HepG2 (cell line): ENCODE results near the gene CCL7. TPM values are rescaled to one million over a fixed set of nuclear protein-coding genes. Genes with fewer than 3 reads are reported as not detected.

Source experiments
- ATAC-seq: fragments of 200-7000 bp; cut with Tn5 transposase; 3 replicates; pipeline ENCODE4 v1.9.1; 2020; ENCODE audit warnings: mild to moderate bottlenecking, moderate library complexity
- BruUV-seq: library from RNA; stranded (reverse); fragments of 400-500 nt; replicated peaks from 2 replicates; lab custom pipeline; 2021; lab: Mats Ljungman, UMichigan
- CTCF ChIA-PET: fragments of 300-600 bp; formaldehyde crosslinking; extraction: SDS; loops from one replicate; lab custom pipeline; 2021; ENCODE audit warnings: low total read pairs, inconsistent platforms, low intra/inter-chr PET ratio; lab: Yijun Ruan, JAX
- POLR2A ChIA-PET: fragments of 350-600 bp; sonication (Branson Sonifier 250); formaldehyde crosslinking; loops from one replicate; lab custom pipeline; 2020; ENCODE audit warnings: antibody characterized with exemption, inconsistent platforms; lab: Yijun Ruan, JAX
- DNase-seq: peaks from one replicate; pipeline ENCODE4 v3.0.0-alpha.2; 2015; ENCODE audit warnings: low spot score
- FAIRE-seq: peaks from 3 replicates; lab custom pipeline; 2011; peaks lifted over from hg19 to GRCh38; lab: Jason Lieb, UNC
- H2AFZ ChIP-seq: one replicate; pipeline ENCODE4 v1.6.1; 2011; ENCODE audit warnings: low read length, inconsistent platforms
- H3K27ac ChIP-seq: fragments of 300-600 bp; 3 replicates; pipeline ENCODE4 v1.8.0; 2011; ENCODE audit warnings: mixed run types, mild to moderate bottlenecking, mixed read lengths, low read length, inconsistent platforms; ENCODE audit not compliant: insufficient read depth; ENCODE audit errors: extremely low read length
- H3K27me3 ChIP-seq, 2 experiments: fragments of 200-600 bp in 1 of 2; 2 replicates in 1 of 2; 3 replicates in 1 of 2; pipeline versions ENCODE4 v1.6.0 to v1.8.0; 2011; ENCODE audit warnings: low read length in 2 of 2, mild to moderate bottlenecking in 2 of 2, moderate library complexity in 2 of 2, inconsistent platforms in 1 of 2; ENCODE audit not compliant: insufficient read depth in 2 of 2, control insufficient read depth in 1 of 2
- H3K36me3 ChIP-seq, 2 experiments: fragments of 200-600 bp in 1 of 2; replicated peaks in 1 of 2; 2 replicates in 1 of 2; 3 replicates in 1 of 2; pipeline versions ENCODE4 v1.5.1 to v1.8.0; 2011; ENCODE audit warnings: low read length in 2 of 2, inconsistent platforms in 1 of 2; ENCODE audit not compliant: insufficient read depth in 2 of 2, control insufficient read depth in 1 of 2
- H3K4me1 ChIP-seq: 2 replicates; pipeline ENCODE4 v1.5.1; 2012; ENCODE audit warnings: low read length, inconsistent platforms; ENCODE audit not compliant: insufficient read depth
- H3K4me2 ChIP-seq: 2 replicates; pipeline ENCODE4 v1.6.0; 2011; ENCODE audit warnings: low read depth, low read length, inconsistent platforms
- H3K4me3 ChIP-seq, 3 experiments: fragments of 200-600 bp in 1 of 3; sonication (generic), shearing (Covaris generic) in 1 of 3; replicated peaks in 1 of 3; 2 replicates each; pipeline ENCODE4 v1.5.1; 2011 to 2016; ENCODE audit warnings: low read length in 3 of 3, inconsistent platforms in 2 of 3, low read depth in 2 of 3, mild to moderate bottlenecking in 2 of 3, control low read depth in 1 of 3, mixed read lengths in 1 of 3; ENCODE audit not compliant: insufficient read depth in 1 of 3
- H3K79me2 ChIP-seq: one replicate; pipeline ENCODE4 v1.6.1; 2011; ENCODE audit warnings: low read length, inconsistent platforms; ENCODE audit not compliant: insufficient read depth
- H3K9ac ChIP-seq: 2 replicates; pipeline ENCODE4 v1.6.0; 2011; ENCODE audit warnings: mild to moderate bottlenecking, low read depth, low read length, inconsistent platforms; ENCODE audit not compliant: insufficient read depth
- H3K9me3 ChIP-seq: 2 replicates; pipeline ENCODE4 v1.5.1; 2012; ENCODE audit warnings: mild to moderate bottlenecking, low read length
- H4K20me1 ChIP-seq: 2 replicates; pipeline ENCODE4 v1.6.0; 2011; ENCODE audit warnings: inconsistent platforms, mild to moderate bottlenecking, low read length, moderate library complexity; ENCODE audit not compliant: insufficient read depth
- FOXO1 ChIP-seq: sonication (generic); formaldehyde crosslinking; IDR thresholded peaks from 2 replicates; pipeline ENCODE4 v1.4.0; 2020; ENCODE audit warnings: missing genetic modification reagents
- HNRNPUL1 ChIP-seq: fragments of 200-400 bp; formaldehyde crosslinking; IDR thresholded peaks from 2 replicates; pipeline ENCODE4 v1.6.1; 2017; ENCODE audit warnings: low read depth, mild to moderate bottlenecking, low read length, moderate library complexity
- MTF1 ChIP-seq: sonication (generic); formaldehyde crosslinking; IDR thresholded peaks from 2 replicates; pipeline ENCODE4 v1.5.0; 2020; ENCODE audit warnings: missing genetic modification reagents
- RAD21 ChIP-seq: fragments of 450-650 bp; formaldehyde crosslinking; IDR thresholded peaks from 2 replicates; pipeline ENCODE4 v1.5.0; 2020; ENCODE audit warnings: mild to moderate bottlenecking
- TCF7 ChIP-seq: sonication (generic); IDR thresholded peaks from 2 replicates; pipeline ENCODE4 v1.6.1; 2016; ENCODE audit warnings: antibody characterized with exemption, low read depth
- TMF1 ChIP-seq: sonication (generic); formaldehyde crosslinking; IDR thresholded peaks from 2 replicates; pipeline ENCODE4 v1.8.1; 2022; ENCODE audit warnings: low read depth, missing genetic modification reagents
- ZBED4 ChIP-seq: sonication (generic); formaldehyde crosslinking; IDR thresholded peaks from 2 replicates; pipeline ENCODE4 v1.4.0; 2020; ENCODE audit warnings: missing genetic modification reagents, borderline replicate concordance
- ZFP36L2 ChIP-seq: sonication (generic); formaldehyde crosslinking; IDR thresholded peaks from 2 replicates; pipeline ENCODE4 v1.4.0; 2020; ENCODE audit warnings: missing genetic modification reagents
- ZHX2 ChIP-seq, 2 experiments: sonication (generic) in 1 of 2; formaldehyde crosslinking in 1 of 2; IDR thresholded peaks; 2 replicates each; pipeline versions ENCODE4 v1.6.1 to v1.9.0; 2014 to 2022; ENCODE audit warnings: antibody characterized with exemption in 1 of 2, borderline replicate concordance in 1 of 2, inconsistent platforms in 1 of 2, low read depth in 1 of 2, missing genetic modification reagents in 1 of 2
- ZNF20 ChIP-seq: sonication (generic); formaldehyde crosslinking; IDR thresholded peaks from 2 replicates; pipeline ENCODE4 v1.4.0; 2020; ENCODE audit warnings: mild to moderate bottlenecking, moderate library complexity, missing genetic modification reagents
- ZNF207 ChIP-seq: fragments of 450-650 bp; IDR thresholded peaks from 2 replicates; pipeline ENCODE4 v1.6.1; 2016; ENCODE audit warnings: antibody characterized with exemption, borderline replicate concordance
- ZNF546 ChIP-seq: sonication (generic); formaldehyde crosslinking; conservative IDR thresholded peaks from 2 replicates; pipeline ENCODE4 v1.8.1; 2023; ENCODE audit warnings: mild to moderate bottlenecking, missing genetic modification reagents
- ZNF558 ChIP-seq: sonication (generic); formaldehyde crosslinking; IDR thresholded peaks from 2 replicates; pipeline ENCODE4 v1.9.0; 2022; ENCODE audit warnings: mild to moderate bottlenecking, missing genetic modification reagents, borderline replicate concordance
- ZNF879 ChIP-seq: sonication (generic); formaldehyde crosslinking; IDR thresholded peaks from 2 replicates; pipeline ENCODE4 v1.8.1; 2023; ENCODE audit warnings: missing genetic modification reagents
- WGBS: methylation state at CpG from one replicate; pipeline ENCODE4 v1.1.6; 2017; ENCODE audit warnings: low lambda C conversion rate; 5-methylcytosine and 5-hydroxymethylcytosine counted together
- in situ Hi-C: cut with HindIII; loops from 2 replicates; pipeline ENCODE4 v1.10.0; 2017; ENCODE audit warnings: low pct_unique_long_range_greater_than_20kb; ENCODE audit not compliant: extremely low pct_ligation_motif_present
- intact Hi-C: fragments of 100-400 bp; cut with micrococcal nuclease; formaldehyde crosslinking; loops from one replicate; pipeline ENCODE4 v1.10.0; 2022; ENCODE audit not compliant: unreplicated experiment
- polyA plus RNA-seq, 8 experiments: library from polyadenylated mRNA; depleted of rRNA in 3 of 8; stranded (reverse) in 7 of 8; unstranded in 1 of 8; fragments of >200 nt; fragmentation: Illumina TruSeq in 4 of 8; extraction: Trizol in 4 of 8; gene quantifications; 2 replicates each; pipeline versions ENCODE4 v1.2.1 to v1.2.3, GENCODE V29; 2011 to 2016; ENCODE audit warnings: low read depth in 4 of 8, missing spikeins in 1 of 8, mixed read lengths in 1 of 8; ENCODE audit not compliant: insufficient read depth in 1 of 8
- total RNA-seq, 5 experiments: library from RNA; depleted of rRNA; stranded (reverse); fragments of >200 nt; fragmentation: Illumina TruSeq; extraction: Trizol; gene quantifications; 2 replicates each; pipeline ENCODE4 v1.2.3, GENCODE V29; 2016; ENCODE audit warnings: low read depth in 1 of 5
- TF ChIP-seq, protein P1 (sequence below): sonication (generic); formaldehyde crosslinking; IDR thresholded peaks from 2 replicates; pipeline ENCODE4 v1.5.0; 2020; ENCODE audit warnings: mild to moderate bottlenecking, missing genetic modification reagents, moderate library complexity

CCL7 gene
- total and polyA plus RNA-seq, 2 of the 13 experiments (the other 11 are each of a cell fraction or from before 2014, with no cell fraction given): not detected

DNA sequence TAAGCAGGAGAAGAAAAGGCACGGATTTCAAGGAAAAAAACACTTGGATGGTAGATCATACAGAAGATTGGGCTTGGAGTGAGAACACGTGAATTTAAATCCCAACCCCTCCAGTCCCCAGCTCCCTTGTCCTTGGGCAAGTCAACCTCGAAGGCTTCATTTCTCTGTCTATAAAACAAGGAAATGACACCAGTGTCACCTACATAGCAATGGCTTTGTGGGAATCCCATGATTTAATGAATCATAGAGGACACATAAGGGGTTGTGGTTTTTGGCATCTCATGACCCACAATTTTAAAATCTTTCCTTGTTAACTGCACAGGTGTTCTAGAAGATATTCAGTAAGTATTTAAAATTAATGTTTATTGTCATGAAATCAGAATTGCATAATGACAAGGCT lies 23.1 kb upstream of the CCL7 start:
- Histone ChIP-seq H3K27ac (no peak overlapping the region), H3K9me3 (no peaks in the 10 kb centered on the region), H2AFZ (no peak overlapping the region), H3K27me3 (no peaks in the 10 kb centered on the region; a peak in 1 of 5 replicates), H4K20me1 (no peaks in the 10 kb centered on the region), H3K9ac (no peak overlapping the region), H3K4me1 (no peaks in the 10 kb centered on the region), H3K79me2 (no peaks in the 10 kb centered on the region), H3K4me2 (no peak overlapping the region), H3K4me3 (no peak overlapping the region), H3K36me3 (no peaks in the 10 kb centered on the region)
- DNase-seq: no peak
- no TSS peak for BruUV-seq
- in situ Hi-C loops: no loop called here
- FAIRE-seq: no peak
- WGBS: 3% methylated on average over 3 of the region's 3 CpGs
- CTCF ChIA-PET: no interaction called here
- POLR2A ChIA-PET: no interaction called here
- ATAC-seq: no peak
- intact Hi-C loops: no loop called here
- TF ChIP-seq TCF7: no peak
- TF ChIP-seq, protein P1, sequence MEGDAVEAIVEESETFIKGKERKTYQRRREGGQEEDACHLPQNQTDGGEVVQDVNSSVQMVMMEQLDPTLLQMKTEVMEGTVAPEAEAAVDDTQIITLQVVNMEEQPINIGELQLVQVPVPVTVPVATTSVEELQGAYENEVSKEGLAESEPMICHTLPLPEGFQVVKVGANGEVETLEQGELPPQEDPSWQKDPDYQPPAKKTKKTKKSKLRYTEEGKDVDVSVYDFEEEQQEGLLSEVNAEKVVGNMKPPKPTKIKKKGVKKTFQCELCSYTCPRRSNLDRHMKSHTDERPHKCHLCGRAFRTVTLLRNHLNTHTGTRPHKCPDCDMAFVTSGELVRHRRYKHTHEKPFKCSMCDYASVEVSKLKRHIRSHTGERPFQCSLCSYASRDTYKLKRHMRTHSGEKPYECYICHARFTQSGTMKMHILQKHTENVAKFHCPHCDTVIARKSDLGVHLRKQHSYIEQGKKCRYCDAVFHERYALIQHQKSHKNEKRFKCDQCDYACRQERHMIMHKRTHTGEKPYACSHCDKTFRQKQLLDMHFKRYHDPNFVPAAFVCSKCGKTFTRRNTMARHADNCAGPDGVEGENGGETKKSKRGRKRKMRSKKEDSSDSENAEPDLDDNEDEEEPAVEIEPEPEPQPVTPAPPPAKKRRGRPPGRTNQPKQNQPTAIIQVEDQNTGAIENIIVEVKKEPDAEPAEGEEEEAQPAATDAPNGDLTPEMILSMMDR (CRISPR knock-in tag): no peak
- TF ChIP-seq HNRNPUL1: no peak
- TF ChIP-seq ZFP36L2 (CRISPR knock-in tag): no peak
- TF ChIP-seq ZNF20 (CRISPR knock-in tag): no peak
- TF ChIP-seq ZNF558: no peak
- no peak for TF ChIP-seq TMF1
- TF ChIP-seq ZBED4: no peak
- TF ChIP-seq ZHX2 (IDR thresholded peaks at IDR 0.05; ENCODE audit: low read depth): no peak
- no peak for TF ChIP-seq ZHX2 (CRISPR knock-in tag; IDR thresholded peaks at IDR 0.05; ENCODE audit: borderline replicate concordance)
- no peak for TF ChIP-seq FOXO1 (CRISPR knock-in tag)
- TF ChIP-seq ZNF879: no peak
- no peak for TF ChIP-seq RAD21
- no peak for TF ChIP-seq ZNF207
- TF ChIP-seq MTF1 (CRISPR knock-in tag): no peak
- TF ChIP-seq ZNF546: no peak
